ENCODE results near the gene KRT14. TPM values are rescaled to one million over a fixed set of nuclear protein-coding genes. Genes with fewer than 3 reads are reported as not detected.
"Not testable (repeated sequence)": the region's sequence is repeated elsewhere in the genome, so short reads cannot be mapped to it uniquely, and the experiment has no call there.

Gene KRT14
- total and polyA plus RNA-seq, 2 donors from 2014 or later = not detected

DNA sequence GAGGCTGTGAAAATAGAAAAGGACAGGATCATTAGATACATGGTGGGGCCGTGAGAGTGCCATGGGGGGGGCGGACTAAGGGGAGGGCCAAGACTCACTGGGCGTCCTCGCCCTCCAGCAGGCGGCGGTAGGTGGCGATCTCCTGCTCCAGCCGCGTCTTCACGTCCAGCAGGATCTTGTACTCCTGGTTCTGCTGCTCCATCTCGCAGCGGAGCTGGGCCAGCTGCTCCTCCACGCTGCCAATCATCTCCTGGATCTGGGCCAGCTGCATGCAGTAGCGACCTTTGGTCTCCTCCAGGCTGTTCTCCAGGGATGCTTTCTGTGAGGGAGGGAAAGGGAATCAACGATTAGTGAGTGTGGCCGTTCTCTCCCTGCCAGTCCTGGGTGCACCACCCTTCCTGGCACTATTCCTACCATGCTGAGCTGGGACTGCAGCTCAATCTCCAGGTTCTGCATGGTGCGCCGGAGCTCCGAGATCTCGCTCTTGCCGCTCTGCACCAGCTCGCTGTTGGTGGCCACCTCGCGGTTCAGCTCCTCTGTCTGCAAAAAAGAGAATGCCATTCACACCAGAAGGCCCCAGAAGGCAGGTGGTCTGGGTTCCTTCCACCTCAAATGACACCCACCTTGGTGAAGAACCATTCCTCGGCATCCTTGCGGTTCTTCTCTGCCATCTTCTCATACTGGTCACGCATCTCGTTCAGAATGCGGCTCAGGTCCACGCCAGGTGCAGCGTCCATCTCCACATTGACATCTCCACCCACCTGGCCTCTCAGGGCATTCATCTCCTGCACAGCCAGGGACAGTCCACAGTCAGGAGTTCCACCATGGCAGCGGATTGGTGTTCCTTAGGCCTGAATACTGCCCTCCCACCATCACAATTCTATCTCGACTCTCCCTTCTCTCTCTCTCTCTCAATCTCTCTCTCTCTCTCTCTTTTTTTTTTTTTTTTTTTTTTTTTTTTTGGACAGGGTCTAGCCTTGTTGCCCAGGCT is 3.3 kb downstream of the KRT14 start:
- no peaks in the 10 kb centered on the region for H3K4me1 ChIP-seq (ENCODE audit: control insufficient read depth in 2 of 3, insufficient read depth in 2 of 3, low read depth in 1 of 3, low read length in 3 of 3)
- TF ChIP-seq, protein P1, sequence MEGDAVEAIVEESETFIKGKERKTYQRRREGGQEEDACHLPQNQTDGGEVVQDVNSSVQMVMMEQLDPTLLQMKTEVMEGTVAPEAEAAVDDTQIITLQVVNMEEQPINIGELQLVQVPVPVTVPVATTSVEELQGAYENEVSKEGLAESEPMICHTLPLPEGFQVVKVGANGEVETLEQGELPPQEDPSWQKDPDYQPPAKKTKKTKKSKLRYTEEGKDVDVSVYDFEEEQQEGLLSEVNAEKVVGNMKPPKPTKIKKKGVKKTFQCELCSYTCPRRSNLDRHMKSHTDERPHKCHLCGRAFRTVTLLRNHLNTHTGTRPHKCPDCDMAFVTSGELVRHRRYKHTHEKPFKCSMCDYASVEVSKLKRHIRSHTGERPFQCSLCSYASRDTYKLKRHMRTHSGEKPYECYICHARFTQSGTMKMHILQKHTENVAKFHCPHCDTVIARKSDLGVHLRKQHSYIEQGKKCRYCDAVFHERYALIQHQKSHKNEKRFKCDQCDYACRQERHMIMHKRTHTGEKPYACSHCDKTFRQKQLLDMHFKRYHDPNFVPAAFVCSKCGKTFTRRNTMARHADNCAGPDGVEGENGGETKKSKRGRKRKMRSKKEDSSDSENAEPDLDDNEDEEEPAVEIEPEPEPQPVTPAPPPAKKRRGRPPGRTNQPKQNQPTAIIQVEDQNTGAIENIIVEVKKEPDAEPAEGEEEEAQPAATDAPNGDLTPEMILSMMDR (IDR thresholded peaks at IDR 0.05; ENCODE audit: borderline replicate concordance, extremely low read depth, insufficient read depth) = no peak
- no peaks in the 10 kb centered on the region for H3K36me3 ChIP-seq (ENCODE audit: control insufficient read depth in 2 of 3, insufficient read depth in 3 of 3, low read length in 3 of 3)
- H3K9ac ChIP-seq (ENCODE audit: low read length in 3 of 3) = no peak overlapping the region
- H3K4me3 ChIP-seq (ENCODE audit: low read length in 3 of 3) = no peak overlapping the region
- H3K9me3 ChIP-seq (ENCODE audit: control insufficient read depth in 2 of 3, insufficient read depth in 1 of 3, low read length in 3 of 3) = no peaks in the 10 kb centered on the region
- H3K27me3 ChIP-seq (ENCODE audit: control insufficient read depth, insufficient read depth, low read length) = no peaks in the 10 kb centered on the region
- DNase-seq = no peak
- intact Hi-C loops (cut with DNase I) = no loop called here
- no peak for FAIRE-seq
- H3K27ac ChIP-seq (ENCODE audit: low read depth in 2 of 2, low read length in 2 of 2) = no peak overlapping the region

DNA sequence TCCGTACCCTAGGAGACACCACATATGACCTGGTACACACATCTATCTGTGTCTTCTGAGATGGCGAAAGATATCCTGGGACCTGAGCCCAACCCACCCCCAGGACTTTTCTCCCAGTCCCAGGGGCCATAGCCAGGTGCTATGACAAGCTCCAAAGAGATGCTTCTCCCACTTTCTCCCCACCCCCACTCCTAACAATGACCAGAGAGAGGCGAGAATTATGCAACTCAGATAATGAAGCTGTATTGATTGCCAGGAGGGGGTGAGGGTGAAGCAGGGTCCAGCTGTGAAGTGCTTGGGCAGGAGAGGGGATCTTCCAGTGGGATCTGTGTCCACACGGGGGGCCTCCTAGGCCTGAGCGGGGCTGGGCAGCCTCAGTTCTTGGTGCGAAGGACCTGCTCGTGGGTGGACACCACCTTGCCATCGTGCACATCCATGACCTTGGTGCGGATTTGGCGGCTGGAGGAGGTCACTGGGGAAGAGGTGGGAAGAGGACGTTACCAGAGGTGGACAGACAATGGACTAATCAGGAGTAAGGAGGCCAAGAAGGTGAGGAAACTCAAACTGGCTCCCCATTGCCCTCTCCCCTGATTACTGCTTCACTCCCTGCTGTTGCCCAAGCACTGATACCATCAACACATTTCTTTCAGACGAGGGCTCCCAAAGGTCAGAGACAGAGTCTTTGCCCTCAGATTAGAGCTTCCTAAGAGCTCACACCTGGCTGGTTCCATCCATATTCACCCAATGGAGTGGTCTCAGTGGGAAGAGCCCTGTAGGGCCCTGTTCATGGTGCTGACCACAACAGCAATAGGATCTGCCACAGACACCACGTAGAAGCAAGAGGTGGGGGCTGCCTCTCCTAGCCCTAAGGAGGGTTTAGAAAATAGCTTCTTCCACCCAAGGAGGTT is 4.4 kb downstream of the KRT14 start:
- H3K27me3 ChIP-seq (ENCODE audit: control insufficient read depth, insufficient read depth, low read length); DNase-seq; H3K9me3 ChIP-seq (ENCODE audit: control insufficient read depth in 2 of 3, insufficient read depth in 1 of 3, low read length in 3 of 3); intact Hi-C loops (cut with DNase I); H3K4me1 ChIP-seq (ENCODE audit: control insufficient read depth in 2 of 3, insufficient read depth in 2 of 3, low read depth in 1 of 3, low read length in 3 of 3); H3K27ac ChIP-seq (ENCODE audit: low read depth in 2 of 2, low read length in 2 of 2); H3K36me3 ChIP-seq (ENCODE audit: control insufficient read depth in 2 of 3, insufficient read depth in 3 of 3, low read length in 3 of 3); FAIRE-seq; H3K9ac ChIP-seq (ENCODE audit: low read length in 3 of 3); H3K4me3 ChIP-seq (ENCODE audit: low read length in 3 of 3): not testable (repeated sequence)

DNA sequence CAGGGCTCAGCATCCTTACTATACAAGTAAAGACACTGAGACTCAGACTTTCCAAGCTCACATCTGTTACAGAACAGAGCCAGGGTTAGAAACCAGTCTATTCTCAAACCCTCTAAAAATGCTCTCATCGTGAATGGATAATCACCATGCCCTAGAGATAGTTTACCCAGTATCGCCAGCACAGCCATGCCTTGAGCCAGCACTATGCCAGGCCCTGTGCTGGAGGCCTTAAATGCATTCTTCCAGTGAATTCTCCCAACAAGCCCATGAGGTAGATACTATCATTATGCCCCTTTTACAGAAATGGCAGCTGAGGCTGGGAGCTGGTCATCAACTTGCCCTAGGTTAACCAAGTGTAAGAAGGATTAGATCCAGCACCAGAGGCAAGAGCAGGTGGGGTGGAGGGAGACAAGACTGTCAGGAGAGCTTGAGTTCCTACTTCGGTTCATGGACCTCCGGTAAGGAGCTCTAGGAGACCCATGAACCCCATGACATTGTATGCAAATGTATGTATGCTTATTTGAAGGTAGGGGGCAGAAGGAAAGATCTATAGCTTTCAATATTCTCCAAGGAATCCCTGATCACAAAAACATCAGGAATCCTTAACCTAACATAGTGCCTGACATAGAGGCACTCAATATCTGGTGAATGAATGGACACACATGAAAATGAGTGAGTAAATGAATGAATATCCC is 5.2 kb downstream of the KRT14 start:
- FAIRE-seq = no peak
- TF ChIP-seq, protein P1 (IDR thresholded peaks at IDR 0.05; ENCODE audit: borderline replicate concordance, extremely low read depth, insufficient read depth) = no peak
- no peaks in the 10 kb centered on the region for H3K36me3 ChIP-seq (ENCODE audit: control insufficient read depth in 2 of 3, insufficient read depth in 3 of 3, low read length in 3 of 3)
- no peak for DNase-seq
- H3K9ac ChIP-seq (ENCODE audit: low read length in 3 of 3) = no peak overlapping the region
- H3K4me1 ChIP-seq (ENCODE audit: control insufficient read depth in 2 of 3, insufficient read depth in 2 of 3, low read depth in 1 of 3, low read length in 3 of 3) = no peaks in the 10 kb centered on the region
- H3K9me3 ChIP-seq (ENCODE audit: control insufficient read depth in 2 of 3, insufficient read depth in 1 of 3, low read length in 3 of 3) = no peaks in the 10 kb centered on the region
- intact Hi-C loops (cut with DNase I) = no loop called here
- no peaks in the 10 kb centered on the region for H3K27me3 ChIP-seq (ENCODE audit: control insufficient read depth, insufficient read depth, low read length)
- no peak overlapping the region for H3K4me3 ChIP-seq (ENCODE audit: low read length in 3 of 3)
- H3K27ac ChIP-seq (ENCODE audit: low read depth in 2 of 2, low read length in 2 of 2) = no peak overlapping the region
